SK-N-SH treated with all-trans-retinoic acid at 6 μM for 48 hours (cell line): ENCODE data around the gene FAM181A.

Experiments used
- ATAC-seq: fragments of 200-7000 bp; cut with Tn5 transposase; 3 replicates; pipeline ENCODE4 v1.9.1; 2020; ENCODE audit warnings: mild to moderate bottlenecking, moderate library complexity
- ARNTL ChIP-seq: fragments of 450-650 bp; formaldehyde crosslinking; IDR thresholded peaks from 2 replicates; pipeline ENCODE4 v1.5.0; 2020; ENCODE audit warnings: low read depth, mild to moderate bottlenecking, moderate library complexity, borderline replicate concordance
- BACH2 ChIP-seq: fragments of 250-450 bp; sonication (Bioruptor Pico); IDR thresholded peaks from 2 replicates; pipeline ENCODE4 v1.9.0; 2021; ENCODE audit warnings: mild to moderate bottlenecking, borderline replicate concordance
- CREB5 ChIP-seq: fragments of 250-450 bp; sonication (Bioruptor Pico); IDR thresholded peaks from 2 replicates; pipeline ENCODE4 v1.5.1; 2020; ENCODE audit warnings: low read depth, mild to moderate bottlenecking, moderate library complexity
- CSDC2 ChIP-seq: fragments of 250-450 bp; sonication (Bioruptor Pico); IDR thresholded peaks from 2 replicates; pipeline ENCODE4 v1.5.0; 2020; ENCODE audit warnings: mild to moderate bottlenecking, moderate library complexity
- GLIS3 ChIP-seq: fragments of 250-450 bp; sonication (Bioruptor Pico); IDR thresholded peaks from 2 replicates; pipeline ENCODE4 v1.5.0; 2020; ENCODE audit warnings: mild to moderate bottlenecking, moderate library complexity
- ISL1 ChIP-seq: fragments of 250-450 bp; sonication (Bioruptor Pico); IDR thresholded peaks from 2 replicates; pipeline ENCODE4 v2.1.2; 2022; ENCODE audit warnings: mild to moderate bottlenecking, moderate library complexity
- OSR1 ChIP-seq: fragments of 250-450 bp; sonication (Bioruptor Pico); IDR thresholded peaks from 2 replicates; pipeline ENCODE4 v1.8.0; 2022; ENCODE audit warnings: moderate library complexity, mild to moderate bottlenecking, inconsistent platforms
- PATZ1 ChIP-seq: fragments of 250-450 bp; sonication (Bioruptor Pico); IDR thresholded peaks from 2 replicates; pipeline ENCODE4 v1.8.0; 2020; ENCODE audit warnings: mild to moderate bottlenecking, moderate library complexity, borderline replicate concordance
- POU6F1 ChIP-seq: fragments of 250-450 bp; sonication (Bioruptor Pico); IDR thresholded peaks from 2 replicates; pipeline ENCODE4 v1.8.0; 2021; ENCODE audit warnings: low read depth, mild to moderate bottlenecking, moderate library complexity, borderline replicate concordance
- PPARA ChIP-seq: fragments of 250-450 bp; sonication (Bioruptor Pico); IDR thresholded peaks from 2 replicates; pipeline ENCODE4 v1.5.0; 2020; ENCODE audit warnings: mild to moderate bottlenecking, borderline replicate concordance
- RARB ChIP-seq: fragments of 250-450 bp; sonication (Bioruptor Pico); IDR thresholded peaks from 2 replicates; pipeline ENCODE4 v1.8.0; 2021; ENCODE audit warnings: mild to moderate bottlenecking, moderate library complexity
- TCF4 ChIP-seq: fragments of 250-450 bp; sonication (Bioruptor Pico); IDR thresholded peaks from 2 replicates; pipeline ENCODE4 v1.8.0; 2021; ENCODE audit warnings: mild to moderate bottlenecking, moderate library complexity, borderline replicate concordance
- ZC3H10 ChIP-seq: fragments of 250-450 bp; sonication (Bioruptor Pico); IDR thresholded peaks from 2 replicates; pipeline ENCODE4 v1.5.1; 2021; ENCODE audit warnings: mild to moderate bottlenecking, moderate library complexity
- ZFP3 ChIP-seq: fragments of 250-450 bp; sonication (Bioruptor Pico); IDR thresholded peaks from 2 replicates; pipeline ENCODE4 v1.5.0; 2020; ENCODE audit warnings: mild to moderate bottlenecking, moderate library complexity
- ZFP30 ChIP-seq: fragments of 450-650 bp; formaldehyde crosslinking; IDR thresholded peaks from 2 replicates; pipeline ENCODE4 v1.5.0; 2022; ENCODE audit warnings: mild to moderate bottlenecking, moderate library complexity
- ZNF565 ChIP-seq: fragments of 450-650 bp; formaldehyde crosslinking; conservative IDR thresholded peaks from 2 replicates; pipeline ENCODE4 v1.5.0; 2020; ENCODE audit warnings: low read depth, mild to moderate bottlenecking, moderate library complexity
- ZNF70 ChIP-seq: fragments of 450-650 bp; formaldehyde crosslinking; IDR thresholded peaks from 2 replicates; pipeline ENCODE4 v1.5.0; 2020; ENCODE audit warnings: mild to moderate bottlenecking, moderate library complexity
- ZNF8 ChIP-seq: fragments of 450-650 bp; formaldehyde crosslinking; IDR thresholded peaks from 2 replicates; pipeline ENCODE4 v1.5.0; 2020; ENCODE audit warnings: mild to moderate bottlenecking, moderate library complexity
- TF ChIP-seq, protein P1 (sequence below): fragments of 250-450 bp; sonication (Bioruptor Pico); IDR thresholded peaks from 2 replicates; pipeline ENCODE4 v1.5.0; 2020; ENCODE audit warnings: mild to moderate bottlenecking, moderate library complexity

The FAM181A gene

GRCh38 chr14:93940437-93940836 is 13.3 kb downstream of the FAM181A start:
- no peak for TF ChIP-seq ZNF70 (CRISPR knock-in tag)
- TF ChIP-seq ZNF8: no peak
- ATAC-seq: no peak

DNA sequence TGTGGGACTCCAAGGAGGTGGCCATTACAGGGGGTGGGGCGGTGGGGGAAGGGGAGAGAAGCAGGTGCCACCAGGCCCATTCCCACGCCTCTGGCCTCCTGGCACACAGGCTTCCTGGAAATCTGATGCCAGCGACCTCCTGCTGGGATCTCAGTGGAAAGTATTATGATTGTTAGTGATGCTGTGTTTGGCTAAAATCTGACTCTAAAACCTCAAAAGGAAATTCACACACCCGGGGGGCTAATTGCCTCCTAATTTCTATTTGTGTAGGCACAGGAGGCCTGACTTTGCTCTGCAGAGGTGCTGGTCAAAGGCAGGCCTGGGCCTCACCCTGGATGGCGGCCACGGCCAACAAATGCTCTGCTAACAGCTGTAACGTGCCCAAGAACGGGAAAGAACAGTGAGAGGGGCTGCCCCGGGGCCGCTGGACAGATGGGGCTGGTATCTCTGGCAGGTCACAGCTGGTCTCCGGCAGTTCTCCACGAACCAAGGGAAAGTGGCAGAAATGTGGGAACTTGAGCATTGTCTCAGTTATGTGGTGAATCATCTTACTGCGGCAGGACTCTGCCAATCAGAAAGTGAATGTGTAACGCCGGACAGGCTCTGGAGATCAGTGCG is 14.3 kb downstream of the FAM181A start:
- peak; percentile 76 for ATAC-seq
- TF ChIP-seq RARB (CRISPR knock-in tag) (no peak), PATZ1 (CRISPR knock-in tag) (no peak), ARNTL (no peak), PPARA (CRISPR knock-in tag) (no peak), ZFP30 (no peak), OSR1 (CRISPR knock-in tag) (no peak), ZNF565 (CRISPR knock-in tag) (no peak), CSDC2 (no peak), TCF4 (CRISPR knock-in tag) (no peak)
- TF ChIP-seq, protein P1, sequence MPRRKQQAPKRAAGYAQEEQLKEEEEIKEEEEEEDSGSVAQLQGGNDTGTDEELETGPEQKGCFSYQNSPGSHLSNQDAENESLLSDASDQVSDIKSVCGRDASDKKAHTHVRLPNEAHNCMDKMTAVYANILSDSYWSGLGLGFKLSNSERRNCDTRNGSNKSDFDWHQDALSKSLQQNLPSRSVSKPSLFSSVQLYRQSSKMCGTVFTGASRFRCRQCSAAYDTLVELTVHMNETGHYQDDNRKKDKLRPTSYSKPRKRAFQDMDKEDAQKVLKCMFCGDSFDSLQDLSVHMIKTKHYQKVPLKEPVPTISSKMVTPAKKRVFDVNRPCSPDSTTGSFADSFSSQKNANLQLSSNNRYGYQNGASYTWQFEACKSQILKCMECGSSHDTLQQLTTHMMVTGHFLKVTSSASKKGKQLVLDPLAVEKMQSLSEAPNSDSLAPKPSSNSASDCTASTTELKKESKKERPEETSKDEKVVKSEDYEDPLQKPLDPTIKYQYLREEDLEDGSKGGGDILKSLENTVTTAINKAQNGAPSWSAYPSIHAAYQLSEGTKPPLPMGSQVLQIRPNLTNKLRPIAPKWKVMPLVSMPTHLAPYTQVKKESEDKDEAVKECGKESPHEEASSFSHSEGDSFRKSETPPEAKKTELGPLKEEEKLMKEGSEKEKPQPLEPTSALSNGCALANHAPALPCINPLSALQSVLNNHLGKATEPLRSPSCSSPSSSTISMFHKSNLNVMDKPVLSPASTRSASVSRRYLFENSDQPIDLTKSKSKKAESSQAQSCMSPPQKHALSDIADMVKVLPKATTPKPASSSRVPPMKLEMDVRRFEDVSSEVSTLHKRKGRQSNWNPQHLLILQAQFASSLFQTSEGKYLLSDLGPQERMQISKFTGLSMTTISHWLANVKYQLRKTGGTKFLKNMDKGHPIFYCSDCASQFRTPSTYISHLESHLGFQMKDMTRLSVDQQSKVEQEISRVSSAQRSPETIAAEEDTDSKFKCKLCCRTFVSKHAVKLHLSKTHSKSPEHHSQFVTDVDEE (CRISPR knock-in tag): no peak

GRCh38 chr14:93943052-93943451 is 15.9 kb downstream of the FAM181A start:
- ATAC-seq: no peak
- TF ChIP-seq ARNTL: no peak
- no peak for TF ChIP-seq POU6F1
- TF ChIP-seq ZFP3 (CRISPR knock-in tag): no peak
- TF ChIP-seq ZNF565 (CRISPR knock-in tag): no peak

- ATAC-seq: no peak
- no peak for TF ChIP-seq ZC3H10 (CRISPR knock-in tag)
- no peak for TF ChIP-seq RARB (CRISPR knock-in tag)
- no peak for TF ChIP-seq OSR1 (CRISPR knock-in tag)
These were observed 16.8 kb downstream of the FAM181A start for GRCh38 chr14:93943930-93944329.

DNA sequence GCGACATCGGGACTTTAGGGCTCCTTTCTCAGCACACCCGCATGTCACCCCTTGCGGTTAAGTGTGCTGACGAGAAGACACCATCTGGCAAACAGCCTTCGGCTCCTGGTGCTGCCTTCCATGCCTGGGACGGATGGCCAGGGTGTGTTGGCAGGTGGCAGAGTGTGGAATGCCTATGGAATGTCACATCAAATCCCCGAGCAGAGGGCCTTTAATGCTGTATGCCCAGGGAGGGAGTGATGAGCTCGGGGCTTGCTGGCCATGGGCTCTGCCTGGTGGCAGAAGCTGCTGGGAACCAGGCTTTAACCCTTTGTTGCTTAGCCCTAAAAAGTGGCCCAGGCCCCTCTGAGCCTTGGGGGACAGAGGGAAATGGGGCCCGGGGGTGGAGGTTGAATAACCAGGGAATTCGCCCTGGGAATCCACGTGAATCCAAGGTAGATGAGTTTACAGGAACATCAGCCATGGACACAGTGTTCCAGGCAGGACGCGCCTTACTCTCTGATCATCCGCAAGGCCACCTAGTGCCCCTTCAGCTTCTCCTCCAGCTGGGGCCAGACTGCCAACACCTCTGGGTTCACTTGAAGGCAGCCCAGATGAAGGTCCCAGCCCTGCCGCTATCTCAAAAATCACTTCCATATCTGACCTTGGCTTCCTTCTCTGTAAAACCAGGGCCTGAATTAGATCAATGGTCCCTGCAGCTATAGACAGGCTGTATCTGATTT is 17.4 kb downstream of the FAM181A start:
- no peak for ATAC-seq
- no peak for TF ChIP-seq ZC3H10 (CRISPR knock-in tag)
- TF ChIP-seq CREB5 (CRISPR knock-in tag): no peak
- TF ChIP-seq ARNTL: no peak
- no peak for TF ChIP-seq TCF4 (CRISPR knock-in tag)
- TF ChIP-seq CSDC2: no peak
- TF ChIP-seq BACH2: no peak
- no peak for TF ChIP-seq PATZ1 (CRISPR knock-in tag)
- TF ChIP-seq OSR1 (CRISPR knock-in tag): no peak
- TF ChIP-seq ISL1 (CRISPR knock-in tag): no peak
- no peak for TF ChIP-seq GLIS3
